CD4-positive, alpha-beta T cell treated with Interleukin-17A for 1 hour (primary cell): ENCODE data around the gene CTNND2.
A peak's percentile ranks its signal among the peaks of the same experiment; 100 is the strongest.

Source experiments
- DNase-seq: peaks from one replicate; pipeline ENCODE4 v3.0.0-alpha.2; 2020

Gene CTNND2

GRCh38 chr5:11760934-11761603 is 143.2 kb downstream of the CTNND2 start:
- no peak for DNase-seq

GRCh38 chr5:11758321-11758720 is 145.9 kb downstream of the CTNND2 start:
- no peak for DNase-seq

GRCh38 chr5:11757661-11758060 is 146.6 kb downstream of the CTNND2 start:
- no peak for DNase-seq

GRCh38 chr5:11737010-11737409 is 167.2 kb downstream of the CTNND2 start:
- DNase-seq = no peak

- no peak for DNase-seq
Observed at GRCh38 chr5:11734369-11734768, 169.9 kb downstream of the CTNND2 start.

- DNase-seq = no peak
Observed at GRCh38 chr5:11733840-11734192, 170.4 kb downstream of the CTNND2 start.

- no peak for DNase-seq
Observed at GRCh38 chr5:11733185-11733839, 170.9 kb downstream of the CTNND2 start.

- no peak for DNase-seq
Observed at GRCh38 chr5:11724940-11725339, 179.3 kb downstream of the CTNND2 start.

GRCh38 chr5:11719888-11720481 is 184.3 kb downstream of the CTNND2 start:
- peak; percentile 11 for DNase-seq

GRCh38 chr5:11715461-11716196 is 188.6 kb downstream of the CTNND2 start:
- no peak for DNase-seq

- DNase-seq = no peak
Observed at GRCh38 chr5:11711932-11712331, 192.3 kb downstream of the CTNND2 start.

GRCh38 chr5:11709021-11709420 is 195.2 kb downstream of the CTNND2 start:
- no peak for DNase-seq

- DNase-seq = no peak
Observed at GRCh38 chr5:11704916-11705315, 199.3 kb downstream of the CTNND2 start.

- no peak for DNase-seq
Observed at GRCh38 chr5:11700391-11700790, 203.9 kb downstream of the CTNND2 start.

GRCh38 chr5:11692636-11693035 is 211.6 kb downstream of the CTNND2 start:
- DNase-seq = no peak

GRCh38 chr5:11687498-11687897 is 216.7 kb downstream of the CTNND2 start:
- DNase-seq = no peak

- no peak for DNase-seq
Observed at GRCh38 chr5:11684607-11685006, 219.6 kb downstream of the CTNND2 start.

- no peak for DNase-seq
Observed at GRCh38 chr5:11683666-11684065, 220.6 kb downstream of the CTNND2 start.

GRCh38 chr5:11681796-11682195 is 222.4 kb downstream of the CTNND2 start:
- DNase-seq = no peak

GRCh38 chr5:11679676-11680075 is 224.6 kb downstream of the CTNND2 start:
- DNase-seq = no peak

GRCh38 chr5:11675184-11675583 is 229.1 kb downstream of the CTNND2 start:
- no peak for DNase-seq

GRCh38 chr5:11672385-11673085 is 231.7 kb downstream of the CTNND2 start:
- DNase-seq = no peak

GRCh38 chr5:11658376-11658775 is 245.9 kb downstream of the CTNND2 start:
- DNase-seq = no peak
